CD14-positive monocyte (primary cell): Measurements from ENCODE around the gene NOC2L. TPM values are rescaled to one million over a fixed set of nuclear protein-coding genes. Genes with fewer than 3 reads are reported as not detected.

Experiments
- DNase-seq, 3 donors: peaks; one replicate each; pipeline ENCODE4 v3.0.0-alpha.2; 2011 to 2022
- H2AFZ ChIP-seq: 2 replicates; pipeline ENCODE4 v1.6.0; 2012; ENCODE audit warnings: mild to moderate bottlenecking, low read depth, low read length, inconsistent platforms; ENCODE audit not compliant: insufficient read depth, poor library complexity, severe bottlenecking
- H3K27ac ChIP-seq, 2 donors: 1 replicate in 1 of 2; 2 replicates in 1 of 2; pipeline ENCODE4 v1.5.1; 2012 to 2013; ENCODE audit warnings: low read length in 2 of 2, control low read depth in 1 of 2, inconsistent platforms in 1 of 2, low read depth in 1 of 2, mild to moderate bottlenecking in 1 of 2
- H3K27me3 ChIP-seq, 2 donors: one replicate each; pipeline versions ENCODE4 v1.6.0 to v1.6.1; 2011 to 2013; ENCODE audit warnings: low read length in 2 of 2; ENCODE audit not compliant: control insufficient read depth in 2 of 2, insufficient read depth in 2 of 2
- H3K36me3 ChIP-seq, 2 donors: replicated peaks in 1 of 2; 1 replicate in 1 of 2; 2 replicates in 1 of 2; pipeline versions ENCODE4 v1.5.1 to v1.6.1; 2012 to 2013; ENCODE audit warnings: low read length in 2 of 2, control low read depth in 1 of 2, inconsistent platforms in 1 of 2, mild to moderate bottlenecking in 1 of 2; ENCODE audit not compliant: insufficient read depth in 2 of 2, control insufficient read depth in 1 of 2
- H3K4me1 ChIP-seq, 2 donors: 1 replicate in 1 of 2; 2 replicates in 1 of 2; pipeline versions ENCODE4 v1.5.1 to v1.6.1; 2012 to 2013; ENCODE audit warnings: low read length in 2 of 2, control low read depth in 1 of 2, inconsistent platforms in 1 of 2, mild to moderate bottlenecking in 1 of 2, moderate library complexity in 1 of 2; ENCODE audit not compliant: insufficient read depth in 2 of 2, control insufficient read depth in 1 of 2
- H3K4me2 ChIP-seq: replicated peaks from 2 replicates; pipeline ENCODE3; 2012; ENCODE audit warnings: low read length, moderate library complexity, mild to moderate bottlenecking; ENCODE audit not compliant: poor library complexity, severe bottlenecking; ENCODE audit errors: extremely low read depth
- H3K4me3 ChIP-seq, 3 experiments: fragments of 200-600 bp in 1 of 3; sonication (generic) in 1 of 3; replicated peaks in 1 of 3; 1 replicate in 2 of 3; 2 replicates in 1 of 3; pipeline ENCODE4 v1.5.1; 2011 to 2013; ENCODE audit warnings: low read length in 3 of 3, mild to moderate bottlenecking in 3 of 3, control low read depth in 2 of 3, low read depth in 2 of 3, inconsistent platforms in 1 of 3, moderate library complexity in 1 of 3
- H3K79me2 ChIP-seq: 2 replicates; pipeline ENCODE4 v1.6.0; 2012; ENCODE audit warnings: mild to moderate bottlenecking, control low read depth, inconsistent platforms, low read length, moderate library complexity; ENCODE audit not compliant: insufficient read depth
- H3K9ac ChIP-seq: 2 replicates; pipeline ENCODE4 v1.6.0; 2017; ENCODE audit warnings: low read length, mild to moderate bottlenecking; ENCODE audit not compliant: insufficient read depth, poor library complexity, severe bottlenecking
- H3K9me3 ChIP-seq, 2 donors: replicated peaks in 1 of 2; 1 replicate in 1 of 2; 2 replicates in 1 of 2; pipeline versions ENCODE4 v1.5.1 to v1.6.1; 2012 to 2013; ENCODE audit warnings: low read length in 2 of 2, control low read depth in 1 of 2; ENCODE audit not compliant: control insufficient read depth in 1 of 2, insufficient read depth in 1 of 2
- H4K20me1 ChIP-seq: 2 replicates; pipeline ENCODE4 v1.6.0; 2012; ENCODE audit warnings: mild to moderate bottlenecking, low read length, control low read depth, moderate library complexity; ENCODE audit not compliant: insufficient read depth
- H3K27ac Mint-ChIP-seq, 7 donors: one replicate each; pipeline ENCODE4 v1.8.0; 2020; ENCODE audit warnings: mild to moderate bottlenecking in 7 of 7, mixed read lengths in 7 of 7, moderate library complexity in 6 of 7, inconsistent platforms in 2 of 7
- H3K27me3 Mint-ChIP-seq, 3 donors: one replicate each; pipeline ENCODE4 v1.8.0; 2021 to 2022; ENCODE audit warnings: low read depth in 3 of 3, mild to moderate bottlenecking in 3 of 3, mixed read lengths in 3 of 3, moderate library complexity in 3 of 3, inconsistent platforms in 1 of 3
- H3K36me3 Mint-ChIP-seq, 2 donors: one replicate each; pipeline ENCODE4 v1.8.0; 2020; ENCODE audit warnings: mixed read lengths in 2 of 2, inconsistent platforms in 1 of 2, mild to moderate bottlenecking in 1 of 2
- H3K4me1 Mint-ChIP-seq: one replicate; pipeline ENCODE4 v1.8.0; 2020; ENCODE audit warnings: mild to moderate bottlenecking, mixed read lengths
- H3K4me3 Mint-ChIP-seq, 2 donors: one replicate each; pipeline ENCODE4 v1.8.0; 2020; ENCODE audit warnings: mild to moderate bottlenecking in 2 of 2, mixed read lengths in 2 of 2, moderate library complexity in 1 of 2
- H3K9me3 Mint-ChIP-seq, 7 donors: one replicate each; pipeline ENCODE4 v1.8.0; 2020 to 2022; ENCODE audit warnings: mixed read lengths in 7 of 7, mild to moderate bottlenecking in 6 of 7, moderate library complexity in 6 of 7, inconsistent platforms in 2 of 7
- WGBS: methylation state at CpG from one replicate; pipeline ENCODE4 v1.1.5; 2013; ENCODE audit warnings: missing lambda C conversion rate; ENCODE audit not compliant: insufficient coverage; 5-methylcytosine and 5-hydroxymethylcytosine counted together
- intact Hi-C, 2 donors: fragments of 100-400 bp; cut with micrococcal nuclease; formaldehyde crosslinking; loops; one replicate each; pipeline versions ENCODE4 v1.15.0 to v1.15.1; 2023
- polyA plus RNA-seq, 3 donors: library from polyadenylated mRNA; depleted of rRNA in 1 of 3; unstranded in 2 of 3; stranded (reverse) in 1 of 3; fragments of 300-500 nt in 2 of 3; fragments of >200 nt in 1 of 3; fragmentation: Illumina TruSeq in 2 of 3; gene quantifications; 1 replicate in 2 of 3; 2 replicates in 1 of 3; pipeline ENCODE4 v1.2.3, GENCODE V29; 2012 to 2021
- TF ChIP-seq, protein P1 (sequence below): fragments of 200-600 bp; IDR thresholded peaks from one replicate; pipeline ENCODE4 v1.8.0; 2022; ENCODE audit warnings: antibody characterized with exemption, mild to moderate bottlenecking

The NOC2L gene
- polyA plus RNA-seq, 3 donors, result 34.5 to 47.9 (median 35.8) TPM

DNA sequence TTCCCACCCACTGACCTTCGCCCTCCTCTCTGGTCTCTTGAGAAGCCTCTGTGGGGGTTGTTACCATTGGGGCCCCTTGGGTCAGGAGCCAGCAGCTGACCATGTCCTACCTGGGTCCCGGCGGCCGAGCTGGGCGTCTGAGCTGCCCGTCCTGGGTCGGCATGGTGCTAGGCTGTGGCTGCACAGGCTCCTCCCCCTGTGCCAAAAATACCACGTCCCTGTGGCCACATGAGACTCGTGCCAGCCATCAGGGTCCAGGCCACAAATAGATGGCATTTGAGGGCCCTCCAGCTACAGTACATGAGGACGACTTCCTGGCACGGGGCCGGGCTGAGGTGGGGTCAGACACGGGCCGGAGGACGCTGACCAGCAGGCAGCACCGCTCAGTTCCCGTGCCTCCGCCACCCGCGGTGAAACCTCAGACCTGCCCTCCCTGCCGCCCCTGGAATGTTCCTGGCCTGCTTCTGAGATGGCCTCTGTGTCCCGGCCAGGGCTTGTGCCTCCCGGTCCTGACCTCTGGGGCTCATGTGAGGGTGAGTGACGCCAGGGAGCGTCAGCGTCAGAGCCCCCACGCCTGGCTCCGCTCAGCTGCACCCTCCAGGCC lies 23.0 kb upstream of the NOC2L start, which contains the start of gene PERM1:
PERM1 (minus strand) TSS at position 139 of the 604 bp plus-strand sequence. CDS start 1,064 bp downstream, outside the sequence.
- H3K27ac ChIP-seq, result no peak within 1 kb of the TSS
- no peak within 1 kb of the TSS for H3K4me3 ChIP-seq
- peaks cover 0 to 5% of the 10 kb centered on the region in 2 donors for H3K9me3 ChIP-seq
- H3K27ac Mint-ChIP-seq, result peak within 1 kb of the TSS in 1 of 7 donors; percentile 62
- peaks cover 2 to 5% (median 4%) of the 10 kb centered on the region in 7 donors for H3K9me3 Mint-ChIP-seq
- H3K27me3 ChIP-seq, result peaks cover 0 to 9% of the 10 kb centered on the region in 2 donors
- H3K9ac ChIP-seq, result no peak within 1 kb of the TSS
- no peak for DNase-seq
- H2AFZ ChIP-seq, result no peak within 1 kb of the TSS
- H3K36me3 ChIP-seq, result no peaks in the 10 kb centered on the region
- H3K4me3 Mint-ChIP-seq, result no peak within 1 kb of the TSS
- H3K36me3 Mint-ChIP-seq, result no peaks in the 10 kb centered on the region
- intact Hi-C loops, result loop anchor here (5.0 to 10.0 kb wide), 2 partner anchors 80 to 83 kb away; no protein-coding TSS in a partner anchor
- TF ChIP-seq, protein P1, sequence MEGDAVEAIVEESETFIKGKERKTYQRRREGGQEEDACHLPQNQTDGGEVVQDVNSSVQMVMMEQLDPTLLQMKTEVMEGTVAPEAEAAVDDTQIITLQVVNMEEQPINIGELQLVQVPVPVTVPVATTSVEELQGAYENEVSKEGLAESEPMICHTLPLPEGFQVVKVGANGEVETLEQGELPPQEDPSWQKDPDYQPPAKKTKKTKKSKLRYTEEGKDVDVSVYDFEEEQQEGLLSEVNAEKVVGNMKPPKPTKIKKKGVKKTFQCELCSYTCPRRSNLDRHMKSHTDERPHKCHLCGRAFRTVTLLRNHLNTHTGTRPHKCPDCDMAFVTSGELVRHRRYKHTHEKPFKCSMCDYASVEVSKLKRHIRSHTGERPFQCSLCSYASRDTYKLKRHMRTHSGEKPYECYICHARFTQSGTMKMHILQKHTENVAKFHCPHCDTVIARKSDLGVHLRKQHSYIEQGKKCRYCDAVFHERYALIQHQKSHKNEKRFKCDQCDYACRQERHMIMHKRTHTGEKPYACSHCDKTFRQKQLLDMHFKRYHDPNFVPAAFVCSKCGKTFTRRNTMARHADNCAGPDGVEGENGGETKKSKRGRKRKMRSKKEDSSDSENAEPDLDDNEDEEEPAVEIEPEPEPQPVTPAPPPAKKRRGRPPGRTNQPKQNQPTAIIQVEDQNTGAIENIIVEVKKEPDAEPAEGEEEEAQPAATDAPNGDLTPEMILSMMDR, result no peak
- peaks cover 23 to 42% (median 31%) of the 10 kb centered on the region in 3 donors for H3K27me3 Mint-ChIP-seq
- no peaks in the 10 kb centered on the region for H4K20me1 ChIP-seq
- no peaks in the 10 kb centered on the region for H3K79me2 ChIP-seq
- no peaks in the 10 kb centered on the region for H3K4me1 Mint-ChIP-seq
- no peak within 1 kb of the TSS for H3K4me2 ChIP-seq
- no peaks in the 10 kb centered on the region for H3K4me1 ChIP-seq
- WGBS, result 71% methylated on average over 22 of the region's 28 CpGs

DNA sequence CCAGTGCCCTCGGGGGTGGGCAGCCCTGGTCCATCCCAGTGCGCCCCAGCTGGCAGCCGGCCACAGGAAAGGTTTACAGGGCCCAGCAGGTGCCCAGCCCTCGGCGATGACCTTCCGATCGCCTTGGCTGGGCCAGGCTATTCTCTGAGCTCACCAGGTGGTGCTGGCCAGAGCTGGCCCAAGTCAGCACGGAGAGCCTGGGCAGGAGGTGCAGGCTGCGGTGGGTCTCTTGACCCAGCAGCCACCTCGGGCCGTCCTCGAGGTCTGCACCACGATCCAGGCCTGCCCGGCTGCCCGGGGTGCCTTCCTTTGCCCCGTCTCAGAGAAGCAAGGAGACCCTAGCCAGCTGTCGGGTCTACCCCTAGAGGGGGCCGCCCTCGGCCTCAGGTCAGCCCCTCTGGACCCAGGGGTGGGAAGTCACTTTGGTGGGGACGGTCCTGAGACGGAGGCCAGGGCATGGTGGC lies 22.5 kb upstream of the NOC2L start:
- Histone ChIP-seq H3K27me3 (peaks cover 0 to 7% of the 10 kb centered on the region in 2 donors), H3K36me3 (no peaks in the 10 kb centered on the region), H3K27ac (no peak overlapping the region), H4K20me1 (no peaks in the 10 kb centered on the region), H3K9ac (no peak overlapping the region), H3K9me3 (peaks cover 0 to 5% of the 10 kb centered on the region in 2 donors), H3K4me2 (no peak overlapping the region), H2AFZ (no peak overlapping the region), H3K4me3 (no peak overlapping the region), H3K79me2 (no peaks in the 10 kb centered on the region), H3K4me1 (no peaks in the 10 kb centered on the region)
- TF ChIP-seq, protein P1, result no peak
- H3K27me3 Mint-ChIP-seq, result peaks cover 23 to 39% (median 30%) of the 10 kb centered on the region in 3 donors
- no peaks in the 10 kb centered on the region for H3K4me1 Mint-ChIP-seq
- no peaks in the 10 kb centered on the region for H3K36me3 Mint-ChIP-seq
- peaks cover 2 to 5% (median 4%) of the 10 kb centered on the region in 7 donors for H3K9me3 Mint-ChIP-seq
- peak overlapping the region in 1 of 7 donors; percentile 62 for H3K27ac Mint-ChIP-seq
- H3K4me3 Mint-ChIP-seq, result no peak overlapping the region
- intact Hi-C loops, result loop anchor here (5.0 to 10.0 kb wide), 2 partner anchors 81 to 83 kb away; no protein-coding TSS in a partner anchor
- 89% methylated on average over 14 of the region's 21 CpGs for WGBS
- DNase-seq, result no peak
